HG02610 (cell line): Measurements from ENCODE around the gene FTH1.
"Not testable (repeated sequence)": the region's sequence is repeated elsewhere in the genome, so short reads cannot be mapped to it uniquely, and the experiment has no call there.

Experiments
- ATAC-seq: cut with Tn5 transposase; IDR thresholded peaks from one replicate; pipeline ENCODE4 v1.9.1; 2021; ENCODE audit warnings: mild to moderate bottlenecking, moderate library complexity; ENCODE audit not compliant: unreplicated experiment

FTH1 gene

DNA sequence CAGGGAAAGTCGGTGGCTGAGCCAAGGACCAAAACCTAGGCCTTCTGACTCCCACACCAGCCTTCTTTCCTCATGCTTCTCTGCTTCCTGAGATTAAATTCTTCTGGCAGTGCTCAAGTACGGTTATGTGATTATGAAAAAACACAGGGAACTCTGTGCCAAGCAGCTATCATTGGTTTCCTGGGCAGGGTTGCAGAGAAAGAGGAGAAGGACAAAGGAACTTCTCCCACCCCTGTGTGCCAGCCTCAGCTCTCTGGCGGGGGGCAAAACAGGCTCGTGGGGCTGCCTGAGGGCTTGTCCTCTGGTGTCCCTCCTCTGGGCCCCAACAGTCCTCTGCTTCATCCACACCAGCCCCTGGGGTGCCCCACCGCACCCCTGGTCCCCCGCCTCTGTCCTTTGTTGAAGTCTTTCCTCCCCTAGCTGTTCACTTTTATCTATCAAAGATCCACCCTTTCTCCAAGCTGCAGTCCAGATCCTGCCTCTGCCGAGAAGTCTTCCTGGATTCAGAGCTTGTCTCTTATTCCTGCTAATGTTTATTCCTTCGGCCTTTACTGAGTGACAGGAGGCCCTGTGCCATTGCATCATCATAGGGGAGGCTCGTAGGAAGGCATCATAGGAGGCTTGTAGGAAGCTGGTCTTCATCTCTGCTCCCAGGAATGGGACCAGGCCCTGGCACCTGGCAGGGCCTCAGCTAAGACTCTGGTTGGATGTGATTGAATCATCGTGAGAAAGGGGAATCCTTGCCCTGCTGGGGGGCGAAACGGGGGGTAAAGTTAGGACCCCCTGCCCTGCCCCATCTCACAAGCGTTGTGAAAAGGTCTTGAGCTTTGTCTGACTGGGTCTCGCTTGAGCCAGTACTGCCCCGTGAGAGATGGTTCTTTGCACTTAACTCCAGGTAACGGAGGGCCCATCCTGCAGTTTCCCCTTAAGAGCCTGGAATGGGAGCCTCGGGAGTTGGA lies 11.5 kb upstream of the FTH1 start:
- no peak for ATAC-seq

DNA sequence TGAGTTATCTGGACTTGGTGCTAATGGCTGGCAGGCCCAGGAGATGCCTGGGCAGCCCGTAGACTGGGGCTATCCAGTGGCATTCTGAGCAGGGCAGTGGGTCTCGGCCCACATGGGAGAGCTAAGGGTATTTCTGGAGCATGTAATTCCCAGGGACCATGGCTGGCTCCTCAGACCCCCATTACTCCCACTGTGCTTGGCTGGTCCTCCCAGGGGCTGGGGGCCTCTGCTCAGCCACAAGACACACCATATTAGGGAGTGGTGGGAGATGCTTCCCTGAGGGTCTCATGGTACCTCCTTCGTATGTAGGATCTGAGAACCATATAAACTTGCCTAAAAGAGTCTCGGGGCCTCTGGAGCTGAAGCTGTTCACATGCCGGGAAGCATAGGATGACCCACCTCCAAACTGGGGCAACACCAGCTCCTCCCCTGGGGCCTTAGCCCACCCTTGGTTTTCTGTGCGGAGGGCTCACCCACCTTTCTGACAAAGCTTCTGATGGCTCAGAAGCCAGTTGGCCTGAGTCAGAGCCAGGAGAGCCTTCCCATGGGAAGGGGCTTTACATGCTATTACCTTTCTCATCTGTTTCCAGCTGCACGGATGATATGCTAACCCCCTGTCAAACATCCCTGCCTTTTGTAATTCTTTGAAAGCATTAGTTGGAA lies 9.5 kb upstream of the FTH1 start:
- no peak for ATAC-seq

DNA sequence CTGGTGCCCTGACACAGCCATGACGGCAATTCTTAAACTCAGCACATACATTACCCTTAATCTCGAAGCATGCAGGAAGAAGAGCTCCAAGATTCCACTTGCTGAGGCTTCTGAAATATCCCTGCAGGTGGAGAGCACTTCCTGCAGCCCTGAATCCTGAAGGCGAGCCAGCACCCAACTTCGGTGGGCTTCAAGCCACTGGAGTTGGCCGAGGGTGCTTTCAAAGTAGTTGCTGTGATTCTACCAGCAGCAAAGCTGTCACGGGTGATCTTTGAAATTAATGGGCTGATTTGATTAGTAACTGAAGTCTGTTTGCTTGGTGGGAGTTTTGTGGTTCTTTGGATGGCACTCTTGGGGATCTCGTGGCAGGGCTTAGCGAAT lies 9.0 kb upstream of the FTH1 start:
- no peak for ATAC-seq

DNA sequence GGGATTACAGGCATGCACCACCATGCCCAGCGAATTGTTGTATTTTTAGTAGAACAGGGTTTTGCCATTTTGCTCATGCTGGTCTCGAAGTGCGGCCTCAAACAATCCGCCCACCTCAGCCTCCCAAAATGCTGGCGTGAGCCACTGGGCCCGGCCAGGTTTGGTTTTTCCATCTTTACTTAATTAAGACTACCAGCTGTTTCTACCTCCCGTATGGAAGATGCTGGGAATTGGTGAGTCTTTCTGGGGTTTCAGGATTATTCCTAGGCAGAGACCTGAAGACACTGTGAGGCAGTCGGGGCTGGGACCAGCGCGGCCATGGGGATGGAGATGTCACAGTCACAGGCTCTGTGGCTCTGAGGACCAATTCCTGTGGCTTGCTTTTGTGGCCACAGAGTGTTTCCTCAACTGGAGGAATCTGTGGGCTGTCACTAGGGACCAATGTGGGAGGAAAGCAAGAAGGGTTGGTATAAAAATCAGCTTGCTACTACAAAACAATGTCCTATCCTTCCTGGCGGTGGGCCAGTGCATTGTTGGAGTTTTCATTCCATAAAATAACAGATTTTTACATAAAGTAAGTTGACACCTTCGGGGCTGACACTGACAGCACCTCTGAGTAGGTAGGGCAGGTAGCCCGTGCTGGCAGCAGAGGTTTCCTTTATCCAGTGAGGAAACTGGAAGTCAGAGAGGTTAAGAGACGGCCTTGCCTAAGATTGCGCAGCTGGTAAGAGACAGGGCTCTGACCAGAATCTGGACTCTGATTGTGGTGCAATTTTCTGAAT lies 8.4 kb upstream of the FTH1 start:
- no peak for ATAC-seq

DNA sequence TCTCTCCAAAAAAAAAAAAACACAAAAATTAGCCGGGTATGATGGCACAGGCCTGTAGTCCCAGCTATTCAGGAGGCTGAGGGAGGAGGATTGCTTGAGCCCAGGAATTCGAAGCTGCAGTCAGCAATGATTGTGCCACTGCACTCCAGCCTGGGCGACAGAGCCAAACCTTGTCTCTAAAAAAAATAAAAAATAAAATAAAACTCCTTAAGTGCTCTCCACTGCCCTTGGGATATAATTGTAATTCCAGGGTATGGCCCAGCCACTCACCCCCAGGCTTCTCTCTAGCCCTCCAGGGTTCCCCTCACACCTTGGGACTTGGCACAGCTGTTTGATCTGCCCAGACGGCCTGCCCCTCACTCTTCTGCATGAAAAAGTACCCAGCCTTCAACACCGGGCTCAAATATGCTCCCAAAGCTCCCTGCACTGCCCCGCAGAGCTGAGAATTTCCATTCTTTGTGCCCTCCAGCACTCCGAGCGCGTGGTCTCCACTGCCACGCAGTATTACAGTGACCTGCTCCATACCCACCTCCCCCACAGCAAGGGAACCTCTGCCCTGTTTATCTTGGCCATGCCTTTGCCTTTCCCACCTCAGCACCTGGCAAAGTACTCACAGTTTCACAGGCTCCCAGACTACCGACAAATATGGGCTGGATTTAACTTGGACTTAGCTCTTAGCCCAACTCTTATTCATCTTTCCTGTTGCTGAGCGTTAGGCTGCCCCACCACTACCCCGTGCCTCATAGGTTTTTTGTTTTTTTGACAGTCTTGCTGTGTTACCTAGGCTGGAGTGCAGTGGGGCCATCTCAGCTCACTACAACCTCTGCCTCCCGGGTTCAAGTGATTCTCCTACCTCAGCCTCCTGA lies 7.6 kb upstream of the FTH1 start:
- ATAC-seq: no peak

DNA sequence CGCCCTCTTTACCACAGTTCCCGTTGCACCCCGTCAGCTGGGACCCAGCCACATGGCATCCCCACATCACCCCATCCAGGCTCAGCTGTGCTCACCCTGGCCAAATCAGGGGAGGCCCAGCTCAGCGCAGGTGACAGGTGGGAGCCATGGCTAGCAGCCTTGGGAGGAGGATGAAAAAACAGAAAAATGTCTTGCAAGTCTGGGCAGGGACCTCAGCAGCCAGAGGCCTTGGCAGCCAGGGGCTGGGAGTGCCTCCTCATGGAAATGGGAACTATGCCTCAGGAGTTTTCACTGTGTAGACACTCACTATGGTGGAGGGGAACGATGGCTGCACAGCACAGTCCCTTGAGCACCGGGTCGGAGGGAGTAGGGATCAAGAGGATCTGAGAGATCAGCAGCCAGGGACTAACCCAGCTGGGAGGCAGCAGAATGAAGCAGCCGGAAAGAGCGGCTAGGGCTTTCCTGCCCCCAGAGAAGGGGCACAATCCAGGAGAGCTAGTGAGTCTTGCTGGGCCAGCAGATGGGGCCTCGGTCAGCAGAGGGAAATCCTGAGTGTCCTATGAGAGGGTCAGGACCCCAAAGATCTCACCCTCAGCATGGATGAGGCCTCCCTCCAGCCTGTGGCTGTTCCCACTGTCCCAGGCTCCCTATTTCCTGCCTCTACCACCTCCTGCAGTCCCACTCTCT lies 6.2 kb upstream of the FTH1 start:
- ATAC-seq: no peak

DNA sequence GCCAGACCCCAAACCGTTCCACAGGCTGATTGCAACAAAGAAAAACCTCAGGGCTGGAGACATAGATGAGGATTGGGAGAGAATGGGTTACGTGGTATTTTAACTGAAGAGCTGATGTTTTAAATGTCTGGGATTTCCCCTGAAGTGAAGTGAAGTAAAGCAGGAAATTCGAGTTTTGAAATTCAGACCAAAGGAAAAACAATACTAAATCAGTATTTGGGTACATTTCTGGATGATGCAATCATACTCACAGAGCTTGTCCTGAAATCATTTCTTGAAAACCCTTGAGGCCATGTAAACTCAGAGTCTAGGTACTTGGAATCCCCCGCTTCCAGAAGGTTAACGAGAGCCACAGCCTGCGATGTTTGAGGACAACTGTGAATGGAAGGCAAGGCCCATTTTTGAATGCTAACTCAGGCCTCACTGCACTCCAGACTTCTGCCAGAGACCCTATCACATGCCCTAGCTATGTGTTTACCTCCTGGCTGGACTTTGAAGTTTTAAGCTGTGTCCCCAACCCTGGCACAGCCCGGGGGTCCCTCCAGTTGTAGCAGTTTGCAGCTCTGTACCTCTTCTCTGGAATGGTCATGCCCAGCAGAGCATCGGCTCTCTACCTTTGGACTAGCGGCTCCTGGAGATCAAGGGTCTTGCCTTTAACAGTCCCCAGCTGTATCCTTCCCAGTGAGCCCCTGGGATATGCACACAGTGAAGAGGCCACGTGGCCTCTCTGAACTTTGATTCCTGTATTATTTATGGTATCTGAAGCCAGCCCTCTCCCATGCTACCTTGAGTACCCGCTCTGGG lies 5.4 kb upstream of the FTH1 start:
- no peak for ATAC-seq

DNA sequence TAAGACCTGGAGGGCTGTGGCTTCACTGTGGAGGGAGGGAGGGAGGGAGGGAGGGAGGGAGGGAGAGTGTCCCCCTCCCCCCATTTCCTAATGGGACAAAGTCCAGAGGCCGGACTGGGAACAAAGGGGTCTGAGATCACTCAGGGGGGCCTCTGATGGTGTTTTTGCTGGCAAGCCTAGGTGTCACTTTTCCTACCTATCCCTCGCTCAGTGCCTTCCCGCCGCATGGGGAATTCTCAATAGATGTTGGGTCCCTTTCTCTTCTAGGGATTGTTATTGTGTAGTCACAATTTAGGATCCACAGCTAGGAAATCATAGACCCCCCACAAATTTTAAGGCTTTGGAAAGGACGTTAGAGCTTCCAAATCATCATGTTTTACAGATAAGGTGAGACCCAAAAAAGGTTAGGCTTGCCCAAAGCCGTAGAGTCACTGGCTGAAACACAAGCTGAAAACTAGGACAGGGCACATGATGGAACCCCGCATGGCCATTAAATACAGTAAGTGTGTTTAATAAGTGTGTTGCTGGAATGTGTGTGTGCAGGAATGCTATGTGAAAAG lies 4.8 kb upstream of the FTH1 start:
- no peak for ATAC-seq

DNA sequence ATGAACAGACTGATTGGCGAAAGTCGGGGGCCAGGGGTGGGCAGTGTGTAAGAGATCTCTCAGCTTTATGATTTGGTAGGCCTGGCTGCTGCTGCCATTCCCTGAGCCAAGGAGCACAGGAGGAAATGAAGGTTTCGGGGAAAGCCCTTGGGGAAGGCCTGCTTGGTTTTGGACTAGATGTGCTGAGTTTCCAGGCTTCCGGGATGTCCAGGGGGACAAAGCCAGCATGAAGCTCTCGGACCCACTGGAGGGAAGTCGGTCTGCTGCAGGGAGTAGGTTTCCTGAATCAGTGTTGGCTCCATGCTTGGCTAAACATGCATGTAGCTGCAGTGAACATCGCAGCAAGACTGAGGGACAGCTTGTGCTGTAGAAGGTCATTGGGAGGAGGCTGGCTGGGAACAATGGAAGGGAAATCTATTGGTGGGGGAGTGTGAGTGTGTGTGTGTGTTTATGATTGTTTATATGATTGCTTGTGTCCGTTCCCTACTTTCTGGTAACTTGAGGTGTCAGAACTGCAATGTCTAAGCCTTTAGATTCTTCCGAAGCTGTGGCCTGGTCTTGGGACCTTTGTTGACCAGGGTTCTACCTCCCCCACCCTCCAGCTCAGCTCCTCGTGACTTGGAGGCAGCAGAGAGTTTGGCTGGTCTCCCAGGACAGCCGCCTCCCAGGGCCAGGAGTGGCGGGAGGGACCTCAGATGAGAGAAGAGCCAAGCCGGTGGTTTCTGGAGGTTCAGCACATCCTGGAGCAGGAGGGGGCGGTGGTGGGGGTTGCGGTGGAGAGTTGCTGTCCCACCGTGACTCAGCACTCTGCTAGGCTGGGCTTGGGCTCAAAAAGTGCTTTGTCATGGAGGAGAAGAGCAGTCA lies 4.0 kb upstream of the FTH1 start:
- no peak for ATAC-seq

DNA sequence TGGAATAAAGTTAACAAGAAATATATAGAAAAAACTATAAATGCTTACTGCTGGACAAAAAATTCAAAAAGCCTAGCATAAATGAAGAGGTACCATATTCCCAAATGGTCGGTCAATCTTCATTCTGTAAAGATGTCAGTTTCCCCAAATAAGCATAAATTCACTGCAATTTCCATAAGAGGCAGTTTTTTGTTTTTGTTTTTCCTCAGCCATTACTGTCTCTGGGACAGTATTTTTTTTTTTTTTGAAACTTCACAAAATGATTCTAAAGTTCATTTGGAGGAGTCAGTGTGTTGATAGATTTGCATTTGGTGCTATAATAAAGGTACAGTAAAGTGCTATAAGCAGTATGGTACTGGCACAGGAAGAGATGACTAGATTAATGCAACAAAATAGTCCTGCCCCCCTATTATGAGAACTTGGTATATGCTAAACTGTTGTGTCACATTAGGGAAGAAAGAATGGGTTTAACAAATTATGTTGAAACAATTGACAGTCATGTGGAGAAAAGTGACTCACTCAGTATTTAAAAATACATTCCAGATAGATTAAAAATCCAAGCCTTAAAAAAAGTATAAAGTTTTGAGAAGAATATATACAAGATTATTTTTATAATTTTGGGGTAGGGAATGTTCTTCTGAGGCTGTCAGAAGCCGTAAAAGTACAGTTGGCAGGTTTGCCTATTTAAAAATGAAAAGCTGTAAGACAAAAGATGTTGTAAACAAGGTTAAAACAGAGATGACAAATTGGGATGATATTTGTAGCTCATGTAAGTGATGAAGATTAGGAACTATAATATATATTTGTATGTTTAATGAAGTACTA lies 2.6 kb upstream of the FTH1 start:
- ATAC-seq: no peak

DNA sequence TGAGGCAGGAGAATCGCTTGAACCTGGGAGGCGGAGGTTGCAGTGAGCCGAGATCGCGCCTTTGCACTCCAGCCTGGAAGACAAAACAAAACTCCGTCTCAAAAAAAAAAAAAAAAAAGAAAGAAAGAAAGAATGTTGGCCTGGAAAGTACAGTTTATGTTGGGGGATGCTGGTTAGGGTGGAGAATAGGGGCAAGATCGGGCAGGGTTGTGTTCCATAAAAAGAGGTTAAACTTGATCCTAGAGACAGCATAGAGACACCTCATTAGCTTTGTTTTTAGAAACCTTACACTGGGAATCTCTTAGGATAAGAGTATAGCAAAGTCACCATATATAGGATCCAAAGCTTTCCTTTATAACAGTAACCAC lies 1.9 kb upstream of the FTH1 start:
- ATAC-seq: no peak

DNA sequence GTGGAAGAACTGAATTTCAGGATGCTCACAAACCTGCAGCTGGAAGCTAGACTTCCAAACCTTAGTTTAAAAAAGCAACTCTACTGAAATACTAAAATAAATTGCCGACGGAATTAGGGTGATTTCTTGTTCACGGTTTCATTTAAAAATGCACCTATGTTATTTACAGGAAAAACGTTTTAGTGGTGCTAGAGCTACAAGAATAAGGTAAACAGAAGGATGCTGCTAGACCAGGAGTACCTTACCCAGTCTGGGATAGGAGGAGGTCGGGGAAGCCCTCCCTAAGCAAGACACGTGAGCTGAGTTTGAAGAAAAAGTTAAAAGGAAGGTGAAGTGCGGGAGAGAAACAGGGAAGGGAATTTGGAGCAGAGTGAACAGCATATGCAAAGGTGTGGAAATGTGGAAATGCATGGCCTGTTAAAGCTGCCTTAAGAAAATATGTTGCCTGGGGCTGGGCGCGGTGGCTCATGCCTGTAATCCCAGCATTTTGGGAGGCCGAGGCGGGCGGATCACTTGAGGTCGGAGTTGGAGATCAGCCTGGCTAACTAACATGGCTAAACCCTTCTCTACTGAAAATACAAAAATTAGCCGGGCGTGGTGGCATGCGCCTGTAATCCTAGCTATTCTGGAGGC lies 1.4 kb upstream of the FTH1 start:
- no peak for ATAC-seq

DNA sequence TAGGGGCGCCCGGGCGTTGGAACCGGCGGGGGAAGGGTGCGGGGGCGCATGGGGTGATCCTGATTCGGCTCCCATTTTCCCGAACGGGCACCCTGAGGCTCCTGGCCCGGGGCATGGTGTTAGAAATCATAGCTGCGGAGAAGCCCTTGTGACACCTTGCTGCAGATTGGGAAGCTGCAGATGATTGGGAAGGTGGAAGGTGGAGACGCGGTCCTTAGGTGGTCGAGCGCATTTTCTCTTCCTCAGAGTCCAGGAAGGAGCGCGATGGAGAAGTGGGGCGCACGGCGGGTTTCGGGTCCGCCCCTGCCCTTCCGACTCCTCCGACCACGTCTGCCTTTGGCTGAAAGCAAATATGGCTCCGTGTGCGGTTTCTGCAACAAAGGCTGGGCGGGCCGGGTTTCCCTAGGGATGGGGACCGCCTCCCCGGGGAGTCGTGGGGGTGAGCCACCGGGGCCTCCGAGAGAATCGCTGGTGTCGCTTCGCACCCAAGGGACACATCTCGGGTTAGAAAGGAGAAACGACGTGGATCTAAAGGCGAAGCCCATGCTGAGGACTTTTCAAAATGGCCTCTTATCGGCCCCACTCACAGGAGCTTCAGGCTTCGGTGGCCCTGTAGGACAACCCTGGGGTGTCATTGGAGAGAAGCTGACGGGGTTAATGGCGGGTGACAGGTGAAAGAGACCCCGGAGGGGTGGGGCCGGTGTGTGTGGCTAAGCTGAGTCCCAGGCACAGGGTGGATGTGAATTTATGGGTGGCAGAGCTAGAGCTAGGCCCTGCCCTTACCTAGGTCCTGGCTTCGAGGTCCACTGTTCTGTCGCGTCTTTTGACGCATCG lies 707 bp upstream of the FTH1 start:
- ATAC-seq: no peak

DNA sequence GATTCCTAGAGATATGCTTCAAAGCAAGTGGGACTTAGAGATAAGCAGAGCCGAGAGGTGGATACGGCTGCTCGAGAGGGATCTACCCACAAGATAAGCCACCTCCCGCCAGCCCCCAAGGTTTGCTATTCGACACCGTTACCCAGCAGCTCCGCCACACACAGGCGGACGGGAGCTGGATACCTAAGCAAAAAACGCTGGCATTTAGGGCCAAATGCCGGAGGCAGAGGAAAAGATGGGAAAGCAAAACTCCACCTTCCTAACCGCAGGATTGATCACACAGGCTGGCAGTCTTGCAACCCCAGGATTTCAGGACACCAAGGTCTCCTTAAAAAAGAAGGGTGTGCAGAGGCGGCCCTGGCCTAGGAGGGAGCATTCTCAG lies 709 bp downstream of the FTH1 start:
- ATAC-seq: no peak

DNA sequence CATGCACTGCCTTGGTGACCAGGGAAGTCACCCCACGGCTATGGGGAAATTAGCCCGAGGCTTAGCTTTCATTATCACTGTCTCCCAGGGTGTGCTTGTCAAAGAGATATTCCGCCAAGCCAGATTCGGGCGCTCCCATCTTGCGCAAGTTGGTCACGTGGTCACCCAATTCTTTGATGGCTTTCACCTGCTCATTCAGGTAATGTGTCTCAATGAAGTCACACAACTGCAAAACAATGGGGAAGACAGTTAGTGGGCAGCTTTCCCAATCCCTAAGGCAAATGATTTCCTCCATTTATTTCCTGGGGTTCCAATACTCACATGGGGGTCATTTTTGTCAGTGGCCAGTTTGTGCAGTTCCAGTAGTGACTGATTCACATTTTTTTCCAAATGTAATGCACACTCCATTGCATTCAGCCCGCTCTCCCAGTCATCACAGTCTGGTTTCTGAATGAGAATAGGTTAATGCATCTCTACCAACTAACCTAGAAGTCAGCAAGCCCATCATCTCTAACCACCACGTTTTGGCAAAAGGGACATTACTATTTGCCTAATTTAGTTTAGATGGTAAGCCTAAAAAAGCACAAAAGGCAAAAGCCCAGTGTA lies 2.7 kb downstream of the FTH1 start:
- not testable (repeated sequence) for ATAC-seq
